Dermis blood vessel endothelial cell (primary cell): ENCODE results near the gene MARCHF11. TPM values are rescaled to one million over a fixed set of nuclear protein-coding genes. Genes with fewer than 3 reads are reported as not detected.

ENCODE experiments used
- DNase-seq: peaks from one replicate; pipeline ENCODE4 v3.0.0; 2010
- total RNA-seq: library from RNA; depleted of rRNA; stranded (reverse); fragments of >200 nt; gene quantifications from 2 replicates; pipeline ENCODE4 v1.2.3, GENCODE V29; 2014

MARCHF11 gene
- total RNA-seq, 1 donor from 2014 or later: not detected

GRCh38 chr5:16049761-16050160, 129.8 kb downstream of the MARCHF11 start:
- DNase-seq: no peak

DNA sequence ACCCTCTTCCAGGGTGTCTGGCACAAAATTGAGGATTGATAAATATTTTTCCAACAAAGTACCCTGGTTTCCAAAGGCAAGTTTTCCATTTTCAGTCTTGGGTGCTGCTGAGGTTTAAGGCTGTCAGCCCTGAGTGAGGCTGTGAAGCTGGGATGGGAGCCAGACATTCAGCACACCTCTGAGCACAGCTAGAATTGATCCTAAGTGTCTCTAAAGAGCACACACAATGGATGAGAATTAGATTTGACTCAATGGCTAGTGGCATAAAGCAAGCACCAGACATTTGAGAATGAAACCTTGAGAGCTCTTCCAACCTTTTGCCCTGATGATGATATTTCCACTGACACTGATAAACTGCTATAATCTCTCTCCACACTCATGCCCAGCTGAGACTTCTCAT, 131.5 kb downstream of the MARCHF11 start:
- DNase-seq: no peak

DNA sequence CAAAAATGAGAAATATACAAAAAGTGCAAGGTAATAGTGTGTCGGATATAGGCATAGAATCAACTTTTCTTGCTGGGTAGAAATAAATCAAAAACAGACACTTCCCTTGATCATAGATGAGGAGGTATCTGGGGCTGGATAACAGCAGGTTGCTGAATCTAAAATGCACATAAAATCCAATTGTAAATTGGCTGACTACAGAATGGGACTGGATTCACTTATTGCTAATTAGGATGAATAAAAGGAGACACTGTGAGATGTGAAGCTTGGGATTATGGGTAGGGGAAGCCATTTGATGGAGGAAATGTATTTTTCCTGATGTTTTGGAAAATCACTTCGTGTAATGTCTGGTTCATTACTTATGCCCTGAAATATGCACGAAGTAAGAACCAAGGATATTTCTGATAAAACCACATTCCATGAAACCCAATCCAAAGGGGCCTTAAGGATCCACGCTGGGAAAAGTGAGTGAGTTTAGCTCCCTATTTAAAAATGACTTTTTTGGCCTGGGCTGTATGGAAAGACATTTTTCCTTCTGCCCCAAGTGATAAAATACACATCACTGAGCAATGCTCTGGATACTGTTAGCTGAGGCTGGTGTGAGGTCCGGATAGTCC, 136.1 kb downstream of the MARCHF11 start:
- no peak for DNase-seq

DNA sequence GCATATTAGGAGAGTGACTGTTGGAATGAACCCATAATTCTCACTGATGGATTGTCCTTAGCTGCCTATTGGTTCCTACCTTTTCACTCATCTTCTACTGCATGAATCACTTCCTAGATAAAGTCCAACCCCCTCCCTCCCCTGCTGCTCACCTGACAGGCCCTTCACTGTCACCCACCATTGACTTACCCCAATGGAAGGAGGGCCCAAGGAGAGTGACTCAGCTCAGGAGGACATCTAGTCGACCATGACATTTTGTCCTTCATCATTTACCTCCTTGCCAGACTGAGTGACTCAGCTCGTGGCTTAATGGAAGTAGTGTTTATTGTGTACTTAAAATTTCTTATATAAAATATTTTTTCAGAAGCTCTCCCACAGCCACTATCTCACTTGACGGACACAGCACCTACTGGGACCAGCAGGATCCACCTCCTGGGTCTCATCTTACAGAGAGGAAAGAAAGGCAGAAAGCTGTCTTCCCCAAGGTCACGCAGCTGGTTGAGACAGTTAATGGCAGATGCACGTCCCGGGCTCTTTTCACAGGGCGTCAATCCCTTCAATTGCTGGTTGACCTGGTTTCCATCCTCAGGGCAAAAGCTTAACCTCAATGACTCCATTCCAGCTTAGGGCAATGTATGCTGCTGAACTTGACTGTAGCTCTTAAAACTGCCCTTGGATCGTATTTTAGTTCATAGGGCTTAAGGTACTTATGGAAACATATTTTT, 142.3 kb downstream of the MARCHF11 start:
- DNase-seq: no peak

GRCh38 chr5:16034319-16035001, 145.1 kb downstream of the MARCHF11 start:
- no peak for DNase-seq

GRCh38 chr5:16033187-16033925, 146.2 kb downstream of the MARCHF11 start:
- no peak for DNase-seq

- no peak for DNase-seq
Observed at GRCh38 chr5:16028708-16029107, 150.9 kb downstream of the MARCHF11 start.

GRCh38 chr5:16025681-16026080, 153.9 kb downstream of the MARCHF11 start:
- no peak for DNase-seq

DNA sequence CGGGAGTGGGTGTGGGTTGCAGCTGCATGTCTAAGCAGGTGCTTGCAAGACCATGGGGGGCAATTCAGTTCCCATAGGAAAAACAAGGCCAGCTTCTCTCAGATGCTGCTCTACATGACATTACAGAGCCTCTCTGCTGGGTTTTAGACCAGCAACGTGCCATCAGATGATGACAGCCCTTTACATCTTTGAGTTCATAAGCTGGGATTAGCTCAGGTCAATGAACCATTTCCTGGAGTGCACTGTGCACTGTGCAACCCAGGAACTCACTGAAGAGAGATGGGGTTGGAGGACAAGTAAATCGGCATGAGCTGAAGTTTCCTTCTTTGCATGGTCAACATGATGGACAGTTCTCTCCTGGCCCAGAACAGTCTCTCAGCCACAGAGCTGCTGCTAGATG, 160.6 kb downstream of the MARCHF11 start:
- no peak for DNase-seq

DNA sequence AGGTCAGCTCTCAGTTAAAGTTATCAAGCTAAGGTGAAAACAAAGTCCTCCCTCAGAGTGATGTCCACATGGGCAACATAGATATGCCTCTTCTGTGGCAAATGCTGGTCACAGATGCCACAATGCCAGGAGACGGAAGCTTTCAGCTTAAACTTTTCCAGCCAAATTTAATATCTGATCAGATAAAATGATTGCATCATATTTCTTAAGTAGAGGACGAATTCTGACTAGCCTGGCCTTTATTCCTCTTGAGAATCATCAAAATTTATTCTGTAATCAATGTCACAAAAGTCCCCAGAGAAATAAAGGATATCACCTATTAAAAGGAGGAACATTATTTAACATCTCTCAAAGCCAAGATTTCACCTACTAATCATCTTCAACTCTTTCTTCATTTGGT, 161.9 kb downstream of the MARCHF11 start:
- DNase-seq: no peak
